ENCODE data around the gene CACHD1.
"Not testable (repeated sequence)": the region's sequence is repeated elsewhere in the genome, so short reads cannot be mapped to it uniquely, and the experiment has no call there.

CACHD1 gene

GRCh38 chr1:64675718-64676345 lies 205.9 kb downstream of the CACHD1 start:
- peak; percentile 35 for DNase-seq

DNA sequence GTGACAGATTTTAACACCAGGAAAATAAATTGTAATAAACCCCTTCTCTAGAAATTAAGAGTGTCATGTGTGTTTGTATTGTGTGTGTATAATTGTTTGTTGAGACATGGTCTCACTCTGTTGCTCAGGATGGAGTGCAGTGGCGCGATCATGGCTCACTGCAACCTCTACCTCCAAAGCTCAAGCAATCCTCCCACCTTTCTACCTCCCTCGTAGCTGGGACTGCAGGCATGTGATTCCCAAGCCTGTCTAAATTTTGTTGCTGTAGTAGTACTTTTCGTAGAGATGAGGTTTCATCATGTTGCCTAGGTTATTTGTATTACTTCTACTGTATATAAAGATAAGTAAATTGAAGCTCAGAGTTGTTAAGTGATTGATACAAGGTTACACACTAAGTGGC lies 206.5 kb downstream of the CACHD1 start:
- DNase-seq: no peak

GRCh38 chr1:64677532-64677931 lies 207.6 kb downstream of the CACHD1 start:
- DNase-seq: no peak

DNA sequence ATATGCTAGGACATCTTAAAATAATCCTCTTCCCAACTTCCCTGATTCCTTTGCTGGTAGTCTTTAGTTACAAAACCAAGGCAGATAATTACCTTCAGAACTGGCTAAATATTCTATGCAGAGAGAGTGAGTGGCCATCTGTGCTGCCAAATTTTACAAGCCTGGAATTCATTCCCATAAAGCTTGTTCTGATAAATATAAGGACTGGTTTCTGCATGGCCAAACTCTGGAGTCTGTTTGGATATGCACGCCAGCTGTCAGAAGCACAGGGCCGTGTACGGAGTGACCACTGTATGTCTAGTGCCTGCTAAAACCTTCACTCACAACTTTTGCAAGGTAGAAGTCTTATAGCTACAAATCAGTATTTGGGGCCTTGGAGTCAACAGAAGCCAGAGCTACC lies 208.4 kb downstream of the CACHD1 start:
- DNase-seq: no peak

DNA sequence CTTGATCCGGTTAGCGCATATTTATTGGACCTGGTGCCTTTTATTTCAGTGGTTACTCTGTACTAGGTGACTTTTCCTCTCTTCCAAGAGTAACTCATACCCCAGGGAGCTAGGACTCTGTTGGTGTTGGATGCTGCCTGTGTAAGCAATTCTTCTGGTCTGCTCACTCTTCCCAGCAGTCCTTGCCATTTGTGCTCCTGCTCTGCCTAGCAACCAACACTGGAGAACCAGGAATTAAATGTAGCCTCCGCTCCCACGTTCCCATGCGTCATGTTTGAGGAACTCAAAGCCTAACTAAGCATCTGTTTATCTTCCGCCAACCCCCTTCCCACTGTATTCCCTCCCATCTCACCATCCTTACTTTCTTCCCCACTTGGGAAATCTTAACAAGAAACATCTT lies 209.2 kb downstream of the CACHD1 start:
- DNase-seq: no peak

- DNase-seq: no peak
Observed at GRCh38 chr1:64680599-64680998, 210.7 kb downstream of the CACHD1 start.

GRCh38 chr1:64681043-64681442 lies 211.1 kb downstream of the CACHD1 start:
- no peak for DNase-seq

DNA sequence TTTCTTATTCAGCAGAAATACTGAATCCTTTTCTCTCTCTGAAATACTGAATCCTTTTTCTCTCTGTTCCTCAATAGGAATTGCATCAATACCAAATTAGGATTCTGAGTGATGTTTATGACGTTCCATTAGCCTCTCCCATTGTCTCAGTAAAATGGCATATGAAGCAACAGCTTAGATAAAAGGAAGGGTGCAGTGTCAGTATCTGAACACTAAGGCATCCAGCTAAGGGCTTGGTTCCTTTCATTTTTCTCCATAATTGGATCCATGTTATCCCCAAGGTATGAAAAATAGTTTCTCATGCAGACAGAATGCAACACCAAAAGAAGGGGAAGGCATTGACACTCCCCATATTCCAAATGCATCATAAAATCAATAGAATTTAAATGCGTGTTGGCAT lies 213.5 kb downstream of the CACHD1 start:
- no peak for DNase-seq

- DNase-seq: peak; percentile 46
Observed at GRCh38 chr1:64685217-64685616, 215.3 kb downstream of the CACHD1 start.

GRCh38 chr1:64685765-64686341 lies 215.9 kb downstream of the CACHD1 start:
- no peak for DNase-seq

- peak; percentile 55 for DNase-seq
Observed at GRCh38 chr1:64686828-64687724, 217.1 kb downstream of the CACHD1 start.

DNA sequence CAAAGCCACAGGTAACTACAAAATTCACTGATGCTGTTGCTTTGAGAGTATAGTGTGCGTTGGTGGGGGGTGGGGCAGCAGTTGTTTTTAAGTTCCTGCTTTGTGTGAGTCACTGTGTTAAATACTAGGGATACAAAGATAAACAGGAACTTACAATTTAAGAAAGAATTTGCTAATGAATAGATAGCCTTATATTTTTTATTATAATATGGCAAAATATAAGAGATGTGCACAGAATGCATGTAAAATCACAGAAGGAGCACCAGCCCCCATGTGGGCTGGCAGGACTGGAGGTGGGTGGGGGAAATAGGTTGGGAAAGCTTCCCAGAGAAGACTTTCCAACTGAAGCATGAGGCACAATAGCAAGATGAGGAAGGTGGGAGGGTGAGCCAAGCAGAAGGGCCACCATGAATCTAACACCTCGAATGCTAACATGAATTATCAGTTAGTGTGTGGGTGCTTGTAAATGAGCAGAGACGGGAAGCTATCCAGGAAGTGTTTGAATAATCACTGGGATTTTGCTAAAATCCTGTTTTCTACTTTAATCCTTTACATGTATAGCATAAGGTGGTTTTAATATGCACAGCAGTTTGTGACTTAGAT lies 217.9 kb downstream of the CACHD1 start:
- DNase-seq: peak; percentile 64

DNA sequence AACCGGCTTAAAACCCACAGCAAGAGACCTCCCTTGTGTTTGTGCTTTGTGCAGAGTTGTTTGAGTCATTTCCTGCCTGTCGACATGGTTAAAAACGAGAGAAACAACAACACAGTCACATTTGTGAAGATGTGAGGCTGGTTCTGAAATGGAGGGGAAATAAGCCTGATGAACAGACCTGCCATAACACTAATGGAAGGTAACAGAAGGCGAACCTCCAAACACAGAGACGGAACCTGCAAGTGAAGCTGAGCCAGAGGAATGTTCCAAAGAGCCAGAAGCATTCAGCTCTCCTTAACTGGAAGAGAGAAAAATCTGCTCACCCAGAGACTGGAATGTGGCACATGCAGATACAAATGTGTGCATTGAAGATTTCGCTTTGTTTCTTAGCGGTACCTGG lies 221.7 kb downstream of the CACHD1 start:
- DNase-seq: no peak

DNA sequence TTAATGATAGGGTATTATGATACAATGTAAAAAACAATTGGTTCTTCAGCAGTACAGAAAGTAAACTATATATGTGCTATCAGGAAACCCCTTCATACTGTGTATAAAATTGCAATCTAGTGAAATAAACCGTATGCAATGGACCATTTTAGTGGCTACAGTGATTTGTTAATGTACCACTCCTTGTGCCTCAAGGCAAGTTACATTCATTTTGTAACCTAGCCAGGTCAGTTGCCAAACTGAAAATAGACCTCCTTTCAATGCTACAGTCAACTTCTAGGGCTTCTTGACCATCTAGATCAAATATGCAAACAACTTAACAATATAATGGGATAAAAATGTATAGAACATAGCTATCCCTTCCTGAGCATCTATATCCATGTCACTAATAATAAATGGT lies 223.0 kb downstream of the CACHD1 start:
- no peak for DNase-seq

GRCh38 chr1:64693406-64693805 lies 223.5 kb downstream of the CACHD1 start:
- DNase-seq: no peak

DNA sequence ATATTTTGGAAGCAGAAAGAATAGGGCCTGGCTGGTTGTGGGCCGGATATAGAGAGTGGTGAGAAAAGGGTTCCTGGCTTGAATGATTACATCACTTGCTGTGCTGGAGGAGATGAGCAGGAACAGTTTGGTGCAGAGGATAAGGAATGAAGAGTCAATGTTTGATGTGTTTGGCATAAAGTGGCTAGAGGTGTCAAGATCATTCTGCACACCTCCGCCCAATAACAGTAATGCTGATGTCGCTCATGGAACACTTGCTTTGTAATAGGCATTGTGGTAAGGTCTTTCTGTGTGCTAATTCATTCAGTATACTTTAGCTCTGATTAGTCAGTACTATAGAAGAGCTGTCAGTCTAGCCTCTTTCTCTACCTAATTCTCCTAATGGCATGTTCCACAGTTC lies 226.9 kb downstream of the CACHD1 start:
- DNase-seq: no peak

DNA sequence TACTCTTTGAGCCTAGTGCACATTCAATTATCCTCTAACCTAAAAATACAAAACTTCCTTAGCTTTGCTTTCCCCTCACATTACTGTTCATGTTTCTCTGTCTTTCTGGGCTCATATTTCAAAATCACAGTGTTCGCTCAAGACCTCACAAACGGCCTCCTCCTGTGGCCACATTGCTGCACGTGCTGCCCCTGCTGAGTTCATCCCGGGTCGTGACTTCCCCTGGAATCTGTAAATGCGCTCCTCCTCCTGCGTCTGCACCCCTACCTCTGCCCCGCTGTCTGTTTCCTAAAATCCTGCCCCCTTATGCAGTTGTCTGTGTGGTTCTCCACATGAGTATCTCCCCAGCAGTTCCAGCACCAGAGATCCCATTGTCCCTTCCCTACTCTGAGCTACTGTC lies 229.4 kb downstream of the CACHD1 start:
- DNase-seq: no peak

GRCh38 chr1:64701071-64701470 lies 231.1 kb downstream of the CACHD1 start:
- DNase-seq: no peak

DNA sequence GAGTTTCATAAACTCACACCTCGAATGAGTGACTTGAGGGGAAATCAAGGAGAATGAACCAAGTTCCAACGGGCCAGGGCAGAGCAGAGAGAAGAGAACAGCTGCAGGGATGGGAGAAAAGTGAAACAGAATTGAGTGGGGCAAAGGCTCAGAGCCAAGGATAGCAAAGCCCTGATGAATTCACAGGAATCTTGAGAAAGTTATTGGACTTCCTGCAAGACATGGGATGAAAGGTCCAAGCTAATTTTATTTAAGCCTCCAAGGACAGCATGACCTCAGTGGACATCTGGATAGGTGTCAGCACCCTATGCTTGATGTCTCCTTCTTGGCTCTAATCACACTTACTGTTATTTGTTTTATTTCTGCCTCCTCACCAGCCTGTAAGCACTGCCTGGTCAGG lies 232.0 kb downstream of the CACHD1 start:
- no peak for DNase-seq

- not testable (repeated sequence) for DNase-seq
Observed at GRCh38 chr1:64702670-64703069, 232.7 kb downstream of the CACHD1 start.

- DNase-seq: no peak
Observed at GRCh38 chr1:64703600-64703999, 233.7 kb downstream of the CACHD1 start.

- no peak for DNase-seq
Observed at GRCh38 chr1:64705591-64705990, 235.7 kb downstream of the CACHD1 start.

DNA sequence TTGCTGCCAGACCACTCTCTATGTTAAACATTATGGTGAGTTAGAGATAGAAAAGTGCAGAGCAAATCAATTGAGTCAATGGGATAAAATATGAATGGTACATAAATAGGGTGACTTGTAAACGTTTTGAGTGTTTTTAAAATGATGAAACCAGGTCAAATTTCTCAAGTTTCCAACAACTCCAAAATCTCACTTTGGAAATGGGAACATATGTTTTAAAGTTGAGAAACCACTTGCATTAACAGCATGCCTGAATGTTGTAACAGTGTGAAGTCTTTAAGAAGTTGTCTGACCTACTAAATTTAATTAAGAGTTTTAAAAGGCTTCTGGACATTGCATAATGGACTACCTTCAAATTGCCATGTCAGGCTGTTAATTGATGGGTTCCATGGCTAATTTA lies 241.3 kb downstream of the CACHD1 start:
- DNase-seq: no peak

GRCh38 chr1:64712049-64712448 lies 242.1 kb downstream of the CACHD1 start:
- no peak for DNase-seq

Measured in suppressor macrophage treated with lipopolysaccharide for 4 hours (primary cell).